HEK293 (cell line): ENCODE results near the gene SIGLEC6.

ENCODE experiments used
- CTCF ChIA-PET: fragments of 350-600 bp; formaldehyde crosslinking; extraction: SDS; loops from one replicate; lab custom pipeline; 2021; ENCODE audit warnings: antibody characterized with exemption; lab: Yijun Ruan, JAX
- POLR2A ChIA-PET: fragments of 300-600 bp; formaldehyde crosslinking; extraction: SDS; loops from one replicate; lab custom pipeline; 2020; ENCODE audit warnings: antibody characterized with exemption, inconsistent platforms; lab: Yijun Ruan, JAX
- H3K27ac ChIP-seq: fragments of 200-500 bp; sonication (Bioruptor generic); 2 replicates; pipeline ENCODE4 v1.5.1; 2014; ENCODE audit warnings: low read depth, low read length, control low read depth, inconsistent platforms; ENCODE audit errors: extremely low read depth
- H3K36me3 ChIP-seq, 2 experiments: fragments of 200-500 bp in 1 of 2; sonication (Bioruptor generic) in 1 of 2; 1 replicate in 1 of 2; 2 replicates in 1 of 2; pipeline ENCODE4 v1.5.1; 2014 to 2017; ENCODE audit warnings: inconsistent platforms in 2 of 2, low read length in 2 of 2; ENCODE audit not compliant: control insufficient read depth in 2 of 2, insufficient read depth in 1 of 2
- H3K4me1 ChIP-seq: fragments of 200-500 bp; sonication (Bioruptor generic); 2 replicates; pipeline ENCODE4 v1.5.1; 2014; ENCODE audit warnings: mild to moderate bottlenecking, low read length, inconsistent platforms; ENCODE audit not compliant: control insufficient read depth, insufficient read depth
- H3K4me3 ChIP-seq: 2 replicates; pipeline ENCODE4 v1.5.1; 2011; ENCODE audit warnings: low read depth, mild to moderate bottlenecking, control low read depth, low read length, moderate library complexity
- H3K9me3 ChIP-seq: fragments of 200-500 bp; sonication (Bioruptor generic); 2 replicates; pipeline ENCODE4 v1.5.1; 2014; ENCODE audit warnings: low read depth, low read length, inconsistent platforms; ENCODE audit not compliant: control insufficient read depth, insufficient read depth
- FEZF1 ChIP-seq: fragments of 450-650 bp; formaldehyde crosslinking; IDR thresholded peaks from 2 replicates; pipeline ENCODE4 v1.5.1; 2016; ENCODE audit warnings: missing biosample characterization, missing genetic modification characterization
- HOXD13 ChIP-seq: sonication (generic); formaldehyde crosslinking; IDR thresholded peaks from 2 replicates; pipeline ENCODE4 v1.8.0; 2022; ENCODE audit warnings: missing genetic modification reagents, borderline replicate concordance
- KLF8 ChIP-seq: fragments of 450-650 bp; formaldehyde crosslinking; IDR thresholded peaks from 2 replicates; pipeline ENCODE4 v1.5.1; 2016; ENCODE audit warnings: missing biosample characterization, missing genetic modification characterization
- PRDM4 ChIP-seq: fragments of 450-650 bp; formaldehyde crosslinking; IDR thresholded peaks from 2 replicates; pipeline ENCODE4 v1.5.1; 2017; ENCODE audit warnings: missing biosample characterization, missing genetic modification characterization
- SETDB1 ChIP-seq: IDR thresholded peaks from one replicate; pipeline ENCODE4 v1.6.1; 2017; ENCODE audit warnings: mild to moderate bottlenecking, low read length, moderate library complexity, mixed read lengths; ENCODE audit not compliant: insufficient read length
- ZBTB1 ChIP-seq: fragments of 450-650 bp; formaldehyde crosslinking; IDR thresholded peaks from 2 replicates; pipeline ENCODE4 v1.5.1; 2016; ENCODE audit warnings: missing biosample characterization, missing genetic modification characterization
- ZBTB44 ChIP-seq: fragments of 450-650 bp; IDR thresholded peaks from 2 replicates; pipeline ENCODE4 v1.5.1; 2018; ENCODE audit warnings: missing biosample characterization, mild to moderate bottlenecking, missing genetic modification characterization
- ZNF133 ChIP-seq: fragments of 450-650 bp; formaldehyde crosslinking; IDR thresholded peaks from 2 replicates; pipeline ENCODE4 v1.5.1; 2016; ENCODE audit warnings: missing biosample characterization, missing genetic modification characterization
- ZNF155 ChIP-seq: fragments of 450-650 bp; formaldehyde crosslinking; IDR thresholded peaks from 2 replicates; pipeline ENCODE4 v1.5.1; 2016; ENCODE audit warnings: missing biosample characterization, missing genetic modification characterization
- ZNF221 ChIP-seq: fragments of 450-650 bp; formaldehyde crosslinking; IDR thresholded peaks from 2 replicates; pipeline ENCODE4 v1.5.1; 2017; ENCODE audit warnings: missing biosample characterization, missing genetic modification characterization, borderline replicate concordance
- ZNF23 ChIP-seq: fragments of 450-650 bp; formaldehyde crosslinking; IDR thresholded peaks from 2 replicates; pipeline ENCODE4 v1.5.1; 2016; ENCODE audit warnings: missing biosample characterization, missing genetic modification characterization, borderline replicate concordance
- ZNF248 ChIP-seq: fragments of 450-650 bp; formaldehyde crosslinking; IDR thresholded peaks from 2 replicates; pipeline ENCODE4 v1.5.1; 2017; ENCODE audit warnings: missing biosample characterization, missing genetic modification characterization
- ZNF292 ChIP-seq: fragments of 450-650 bp; formaldehyde crosslinking; IDR thresholded peaks from 2 replicates; pipeline ENCODE4 v1.5.1; 2016; ENCODE audit warnings: low read depth, missing biosample characterization, missing genetic modification characterization, borderline replicate concordance
- ZNF302 ChIP-seq: fragments of 450-650 bp; formaldehyde crosslinking; IDR thresholded peaks from 2 replicates; pipeline ENCODE4 v1.5.1; 2016; ENCODE audit warnings: missing biosample characterization, missing genetic modification characterization, low read depth
- ZNF366 ChIP-seq: fragments of 450-650 bp; formaldehyde crosslinking; conservative IDR thresholded peaks from 2 replicates; pipeline ENCODE4 v1.5.1; 2016; ENCODE audit warnings: missing biosample characterization, missing genetic modification characterization
- ZNF394 ChIP-seq: fragments of 450-650 bp; formaldehyde crosslinking; IDR thresholded peaks from 2 replicates; pipeline ENCODE4 v1.5.1; 2016; ENCODE audit warnings: missing biosample characterization, missing genetic modification characterization, mild to moderate bottlenecking, moderate library complexity, borderline replicate concordance
- ZNF423 ChIP-seq: fragments of 450-650 bp; formaldehyde crosslinking; IDR thresholded peaks from 2 replicates; pipeline ENCODE4 v1.5.1; 2016; ENCODE audit warnings: missing biosample characterization, missing genetic modification characterization
- ZNF514 ChIP-seq: fragments of 450-650 bp; formaldehyde crosslinking; IDR thresholded peaks from 2 replicates; pipeline ENCODE4 v1.5.1; 2016; ENCODE audit warnings: missing biosample characterization, missing genetic modification characterization
- ZNF558 ChIP-seq: fragments of 450-650 bp; formaldehyde crosslinking; IDR thresholded peaks from 2 replicates; pipeline ENCODE4 v1.5.1; 2016; ENCODE audit warnings: missing biosample characterization, missing genetic modification characterization
- ZNF571 ChIP-seq: fragments of 450-650 bp; formaldehyde crosslinking; IDR thresholded peaks from 2 replicates; pipeline ENCODE4 v1.5.0; 2017; ENCODE audit warnings: missing biosample characterization, missing genetic modification characterization
- ZNF704 ChIP-seq: fragments of 450-650 bp; formaldehyde crosslinking; IDR thresholded peaks from 2 replicates; pipeline ENCODE4 v1.5.1; 2016; ENCODE audit warnings: missing biosample characterization, missing genetic modification characterization
- ZNF707 ChIP-seq: fragments of 450-650 bp; formaldehyde crosslinking; IDR thresholded peaks from 2 replicates; pipeline ENCODE4 v1.5.1; 2016; ENCODE audit warnings: missing biosample characterization, missing genetic modification characterization
- ZNF776 ChIP-seq: fragments of 450-650 bp; formaldehyde crosslinking; IDR thresholded peaks from 2 replicates; pipeline ENCODE4 v1.5.0; 2017; ENCODE audit warnings: missing biosample characterization, missing genetic modification characterization, borderline replicate concordance
- ZNF830 ChIP-seq: fragments of 450-650 bp; IDR thresholded peaks from 2 replicates; pipeline ENCODE4 v1.5.0; 2018; ENCODE audit warnings: missing biosample characterization, missing genetic modification characterization, low read depth, mild to moderate bottlenecking, moderate library complexity
- TF ChIP-seq, protein P1 (sequence below): sonication (generic); formaldehyde crosslinking; IDR thresholded peaks from 2 replicates; pipeline ENCODE4 v1.8.1; 2022; ENCODE audit warnings: mild to moderate bottlenecking, moderate library complexity, missing genetic modification reagents
- TF ChIP-seq, protein P2 (sequence below): IDR thresholded peaks from 2 replicates; pipeline ENCODE4 v1.6.1; 2011; ENCODE audit warnings: mild to moderate bottlenecking, low read depth, low read length, borderline replicate concordance

The SIGLEC6 gene

DNA sequence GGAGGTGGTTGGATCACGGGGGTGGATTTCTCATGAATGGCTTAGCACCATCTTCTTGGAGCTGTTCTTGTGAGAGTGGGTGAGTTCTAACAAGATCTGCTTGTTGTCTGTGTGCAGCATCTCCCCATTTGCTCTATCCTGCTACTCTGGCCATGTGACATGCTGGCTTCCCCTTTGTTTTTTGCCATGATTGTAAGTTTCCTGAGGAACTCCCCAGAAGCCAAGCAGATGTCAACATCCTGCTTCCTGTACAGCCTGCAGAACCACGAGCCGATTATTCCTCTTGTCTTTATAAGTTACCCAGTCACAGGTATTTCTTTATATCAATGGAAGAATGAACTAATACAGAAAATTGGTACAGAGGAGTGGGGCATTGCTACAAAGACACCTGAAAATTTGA is 27.6 kb downstream of the SIGLEC6 start:
- no peak overlapping the region for H3K27ac ChIP-seq
- no peaks in the 10 kb centered on the region for H3K36me3 ChIP-seq
- ChIA-PET POLR2A (no interaction called here), CTCF (interaction anchor here (0.6 to 5.7 kb wide), 3 partner anchors 11 to 274 kb away, joined by 3 to 48 read pairs (median 3); no protein-coding TSS in a partner anchor)
- H3K4me1 ChIP-seq, result no peaks in the 10 kb centered on the region
- no peak overlapping the region for H3K4me3 ChIP-seq
- TF ChIP-seq ZBTB1 (tag by site-specific recombination), result no peak
- no peak for TF ChIP-seq ZNF394 (tag by site-specific recombination)
- TF ChIP-seq KLF8 (tag by site-specific recombination), result no peak
- no peak for TF ChIP-seq ZNF558 (tag by site-specific recombination)
- no peak for TF ChIP-seq ZNF133 (tag by site-specific recombination)
- TF ChIP-seq FEZF1 (tag by site-specific recombination), result no peak
- TF ChIP-seq, protein P1, sequence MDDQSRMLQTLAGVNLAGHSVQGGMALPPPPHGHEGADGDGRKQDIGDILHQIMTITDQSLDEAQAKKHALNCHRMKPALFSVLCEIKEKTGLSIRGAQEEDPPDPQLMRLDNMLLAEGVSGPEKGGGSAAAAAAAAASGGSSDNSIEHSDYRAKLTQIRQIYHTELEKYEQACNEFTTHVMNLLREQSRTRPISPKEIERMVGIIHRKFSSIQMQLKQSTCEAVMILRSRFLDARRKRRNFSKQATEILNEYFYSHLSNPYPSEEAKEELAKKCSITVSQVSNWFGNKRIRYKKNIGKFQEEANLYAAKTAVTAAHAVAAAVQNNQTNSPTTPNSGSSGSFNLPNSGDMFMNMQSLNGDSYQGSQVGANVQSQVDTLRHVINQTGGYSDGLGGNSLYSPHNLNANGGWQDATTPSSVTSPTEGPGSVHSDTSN (CRISPR knock-in tag), result no peak
- no peak for TF ChIP-seq ZNF155 (tag by site-specific recombination)
- TF ChIP-seq ZNF776, result no peak
- no peak for TF ChIP-seq ZNF704 (tag by site-specific recombination)
- TF ChIP-seq ZNF302, result no peak
- TF ChIP-seq ZNF248 (tag by site-specific recombination), result no peak
- TF ChIP-seq ZNF221, result no peak
- TF ChIP-seq HOXD13 (CRISPR knock-in tag), result no peak
- no peak for TF ChIP-seq ZNF514 (tag by site-specific recombination)
- no peak for TF ChIP-seq SETDB1
- TF ChIP-seq ZNF292, result no peak
- TF ChIP-seq, protein P2, sequence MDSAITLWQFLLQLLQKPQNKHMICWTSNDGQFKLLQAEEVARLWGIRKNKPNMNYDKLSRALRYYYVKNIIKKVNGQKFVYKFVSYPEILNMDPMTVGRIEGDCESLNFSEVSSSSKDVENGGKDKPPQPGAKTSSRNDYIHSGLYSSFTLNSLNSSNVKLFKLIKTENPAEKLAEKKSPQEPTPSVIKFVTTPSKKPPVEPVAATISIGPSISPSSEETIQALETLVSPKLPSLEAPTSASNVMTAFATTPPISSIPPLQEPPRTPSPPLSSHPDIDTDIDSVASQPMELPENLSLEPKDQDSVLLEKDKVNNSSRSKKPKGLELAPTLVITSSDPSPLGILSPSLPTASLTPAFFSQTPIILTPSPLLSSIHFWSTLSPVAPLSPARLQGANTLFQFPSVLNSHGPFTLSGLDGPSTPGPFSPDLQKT, result no peak
- no peak for TF ChIP-seq PRDM4 (tag by site-specific recombination)
- no peak for TF ChIP-seq ZNF23
- H3K9me3 ChIP-seq, result no peaks in the 10 kb centered on the region

DNA sequence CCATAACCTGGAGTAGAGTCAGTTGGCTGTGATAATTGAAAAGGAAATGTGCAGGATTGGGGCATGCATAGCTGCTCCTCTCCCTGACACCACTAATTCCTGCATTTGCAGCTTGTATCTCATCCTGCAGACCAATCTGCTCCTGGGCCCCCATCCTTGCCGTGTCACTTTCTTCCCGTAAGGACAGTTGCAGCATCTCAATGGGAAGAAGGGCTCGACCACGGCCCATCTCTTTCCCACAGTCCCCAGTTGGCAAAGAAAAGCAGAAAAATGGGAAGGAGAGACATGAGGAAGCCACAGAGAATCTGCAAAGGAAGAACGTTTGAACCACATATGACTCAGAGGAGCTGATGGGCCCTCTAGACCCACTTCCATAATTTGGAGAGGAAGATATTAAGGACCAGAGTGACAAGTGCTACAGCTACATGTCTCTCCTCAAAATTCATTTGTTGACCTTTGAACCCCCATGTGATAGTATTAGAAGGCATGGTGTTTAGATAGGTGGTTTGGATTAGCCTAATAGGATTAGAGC is 28.1 kb downstream of the SIGLEC6 start:
- POLR2A ChIA-PET, result no interaction called here
- Histone ChIP-seq H3K4me3 (no peak overlapping the region), H3K36me3 (no peaks in the 10 kb centered on the region), H3K27ac (no peak overlapping the region), H3K9me3 (no peaks in the 10 kb centered on the region), H3K4me1 (no peaks in the 10 kb centered on the region)
- TF ChIP-seq ZNF571 (tag by site-specific recombination) (no peak), ZNF707 (tag by site-specific recombination) (no peak), ZBTB44 (tag by site-specific recombination) (no peak), ZNF248 (tag by site-specific recombination) (no peak), ZNF366 (tag by site-specific recombination) (no peak), ZNF423 (tag by site-specific recombination) (no peak), ZNF23 (no peak), ZNF830 (tag by site-specific recombination) (no peak)
- CTCF ChIA-PET, result interaction anchor here (1.0 to 5.7 kb wide), 3 partner anchors 12 to 274 kb away, joined by 3 to 48 read pairs (median 7); no protein-coding TSS in a partner anchor
